Endothelial cell of umbilical vein (primary cell): Measurements from ENCODE around the gene GSE1.

ENCODE experiments used
- EZH2 ChIP-seq: IDR thresholded peaks from 2 replicates; pipeline ENCODE4 v1.6.1; 2012; ENCODE audit warnings: borderline replicate concordance, low read depth, mild to moderate bottlenecking, moderate library complexity, low read length, inconsistent platforms; ENCODE audit not compliant: severe bottlenecking
- GATA2 ChIP-seq: IDR thresholded peaks from 2 replicates; pipeline ENCODE4 v1.7.0; 2011; ENCODE audit warnings: low read depth, mild to moderate bottlenecking, moderate library complexity, mixed read lengths, low read length; ENCODE audit not compliant: insufficient read length, insufficient read depth
- POLR2A ChIP-seq: IDR thresholded peaks from 2 replicates; pipeline ENCODE4 v1.6.1; 2012; ENCODE audit warnings: low read depth, mild to moderate bottlenecking, control low read depth, low read length
- TF ChIP-seq, protein P1 (sequence below), 2 donors: IDR thresholded peaks; 1 replicate in 1 of 2; 2 replicates in 1 of 2; pipeline ENCODE4 v1.5.1; 2011; ENCODE audit warnings: low read length in 2 of 2, mild to moderate bottlenecking in 2 of 2, moderate library complexity in 2 of 2, control low read depth in 1 of 2, inconsistent platforms in 1 of 2, low read depth in 1 of 2; ENCODE audit not compliant: insufficient read depth in 1 of 2; ENCODE audit errors: extremely low read depth in 1 of 2

GRCh38 chr16:85689285-85689949, 76.3 kb downstream of the GSE1 start:
- TF ChIP-seq EZH2 = no peak
- TF ChIP-seq, protein P1, sequence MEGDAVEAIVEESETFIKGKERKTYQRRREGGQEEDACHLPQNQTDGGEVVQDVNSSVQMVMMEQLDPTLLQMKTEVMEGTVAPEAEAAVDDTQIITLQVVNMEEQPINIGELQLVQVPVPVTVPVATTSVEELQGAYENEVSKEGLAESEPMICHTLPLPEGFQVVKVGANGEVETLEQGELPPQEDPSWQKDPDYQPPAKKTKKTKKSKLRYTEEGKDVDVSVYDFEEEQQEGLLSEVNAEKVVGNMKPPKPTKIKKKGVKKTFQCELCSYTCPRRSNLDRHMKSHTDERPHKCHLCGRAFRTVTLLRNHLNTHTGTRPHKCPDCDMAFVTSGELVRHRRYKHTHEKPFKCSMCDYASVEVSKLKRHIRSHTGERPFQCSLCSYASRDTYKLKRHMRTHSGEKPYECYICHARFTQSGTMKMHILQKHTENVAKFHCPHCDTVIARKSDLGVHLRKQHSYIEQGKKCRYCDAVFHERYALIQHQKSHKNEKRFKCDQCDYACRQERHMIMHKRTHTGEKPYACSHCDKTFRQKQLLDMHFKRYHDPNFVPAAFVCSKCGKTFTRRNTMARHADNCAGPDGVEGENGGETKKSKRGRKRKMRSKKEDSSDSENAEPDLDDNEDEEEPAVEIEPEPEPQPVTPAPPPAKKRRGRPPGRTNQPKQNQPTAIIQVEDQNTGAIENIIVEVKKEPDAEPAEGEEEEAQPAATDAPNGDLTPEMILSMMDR (IDR thresholded peaks at IDR 0.05; ENCODE audit: extremely low read depth in 1 of 2, insufficient read depth in 1 of 2, low read depth in 1 of 2, low read length in 2 of 2) = no peak
- TF ChIP-seq POLR2A = no peak
- no peak for TF ChIP-seq GATA2
